ENCODE results near the gene PPIL1. TPM values are rescaled to one million over a fixed set of nuclear protein-coding genes. Genes with fewer than 3 reads are reported as not detected.
"Not testable (repeated sequence)": the region's sequence is repeated elsewhere in the genome, so short reads cannot be mapped to it uniquely, and the experiment has no call there.

Gene PPIL1
- total RNA-seq, result 34.7 and 36.3 TPM in 2 replicates

- intact Hi-C loops (cut with micrococcal nuclease), result loop anchor here (1.0 to 10.0 kb wide), 8 partner anchors 11 to 432 kb away; partner anchors contain the start of genes C6orf89, KCTD20, MTCH1 and PXT1
Measured at GRCh38 chr6:36874443-36875249, at the start of gene PPIL1. TSS of gene PPIL1 (minus strand) at chr6:36874803. CDS start at chr6:36874772, 31 bp downstream.

- intact Hi-C loops (cut with micrococcal nuclease), result loop anchor here (1.0 kb wide), 1 partner anchor 12 kb away; no protein-coding TSS in a partner anchor
Measured at GRCh38 chr6:36924131-36924530, 49.5 kb upstream of the PPIL1 start.

GRCh38 chr6:36920546-36920945 is 45.9 kb upstream of the PPIL1 start:
- intact Hi-C loops (cut with micrococcal nuclease), result no loop called here

GRCh38 chr6:36920049-36920448 is 45.4 kb upstream of the PPIL1 start:
- intact Hi-C loops (cut with micrococcal nuclease), result no loop called here

- intact Hi-C loops (cut with micrococcal nuclease), result no loop called here
Measured at GRCh38 chr6:36917541-36918193, 43.1 kb upstream of the PPIL1 start.

- intact Hi-C loops (cut with micrococcal nuclease), result no loop called here
Measured at GRCh38 chr6:36916126-36916525, 41.5 kb upstream of the PPIL1 start.

- intact Hi-C loops (cut with micrococcal nuclease), result no loop called here
Measured at GRCh38 chr6:36915599-36915998, 41.0 kb upstream of the PPIL1 start.

GRCh38 chr6:36914227-36914794 is 39.7 kb upstream of the PPIL1 start:
- intact Hi-C loops (cut with micrococcal nuclease), result loop anchor here (1.0 to 5.0 kb wide), 5 partner anchors 237 to 472 kb away; partner anchors contain the start of genes CDKN1A, KCTD20, PIM1 and PXT1

GRCh38 chr6:36913082-36913481 is 38.5 kb upstream of the PPIL1 start:
- intact Hi-C loops (cut with micrococcal nuclease), result loop anchor here (2.0 to 5.0 kb wide), 5 partner anchors 42 to 471 kb away; partner anchors contain the start of genes CDKN1A, KCTD20, PI16 and PIM1

GRCh38 chr6:36912586-36912985 is 38.0 kb upstream of the PPIL1 start:
- intact Hi-C loops (cut with micrococcal nuclease), result loop anchor here (1.0 to 5.0 kb wide), 15 partner anchors 12 to 885 kb away; partner anchors contain the start of genes C6orf89, CDKN1A, KCTD20 and MAPK14

GRCh38 chr6:36912030-36912454 is 37.4 kb upstream of the PPIL1 start:
- intact Hi-C loops (cut with micrococcal nuclease), result loop anchor here (1.0 to 5.0 kb wide), 15 partner anchors 12 to 885 kb away; partner anchors contain the start of genes C6orf89, CDKN1A, KCTD20 and MAPK14

- intact Hi-C loops (cut with micrococcal nuclease), result no loop called here
Measured at GRCh38 chr6:36908747-36909146, 34.1 kb upstream of the PPIL1 start.

- intact Hi-C loops (cut with micrococcal nuclease), result no loop called here
Measured at GRCh38 chr6:36907781-36908180, 33.2 kb upstream of the PPIL1 start.

GRCh38 chr6:36906539-36907325 is 32.1 kb upstream of the PPIL1 start:
- intact Hi-C loops (cut with micrococcal nuclease), result no loop called here

GRCh38 chr6:36904851-36905393 is 30.3 kb upstream of the PPIL1 start:
- intact Hi-C loops (cut with micrococcal nuclease), result no loop called here

GRCh38 chr6:36904114-36904513 is 29.5 kb upstream of the PPIL1 start:
- intact Hi-C loops (cut with micrococcal nuclease), result no loop called here

GRCh38 chr6:36897609-36898008 is 23.0 kb upstream of the PPIL1 start:
- intact Hi-C loops (cut with micrococcal nuclease), result loop anchor here (1.0 kb wide), 2 partner anchors 82 to 121 kb away; no protein-coding TSS in a partner anchor

GRCh38 chr6:36893976-36894932 is 19.7 kb upstream of the PPIL1 start:
- intact Hi-C loops (cut with micrococcal nuclease), result no loop called here

- intact Hi-C loops (cut with micrococcal nuclease), result not testable (repeated sequence)
Measured at GRCh38 chr6:36891153-36891552, 16.6 kb upstream of the PPIL1 start.

Measured in T-helper 1 cell treated with Interleukin-12 subunit alpha and Interleukin-12 subunit beta and Interleukin-4 antibody, amounts not matched to agents 30 ng/mL and 1 ng/mL, for 36 hours (primary cell).